ENCODE measurements around the gene PCDH15.
"Not testable (repeated sequence)": the region's sequence is repeated elsewhere in the genome, so short reads cannot be mapped to it uniquely, and the experiment has no call there.

Gene PCDH15

GRCh38 chr10:54559498-54559897, 241.5 kb downstream of the PCDH15 start:
- no peak for DNase-seq

- DNase-seq: no peak
Observed at GRCh38 chr10:54554028-54554427, 247.0 kb downstream of the PCDH15 start.

- DNase-seq: no peak
Observed at GRCh38 chr10:54550016-54550415, 251.0 kb downstream of the PCDH15 start.

GRCh38 chr10:54531296-54531695, 269.7 kb downstream of the PCDH15 start:
- no peak for DNase-seq

GRCh38 chr10:54530299-54530698, 270.7 kb downstream of the PCDH15 start:
- no peak for DNase-seq

GRCh38 chr10:54525816-54526215, 275.2 kb downstream of the PCDH15 start:
- DNase-seq: no peak

- DNase-seq: not testable (repeated sequence)
Observed at GRCh38 chr10:54515244-54515643, 285.8 kb downstream of the PCDH15 start.

GRCh38 chr10:54503863-54504262, 297.2 kb downstream of the PCDH15 start:
- no peak for DNase-seq

- no peak for DNase-seq
Observed at GRCh38 chr10:54501929-54502328, 299.1 kb downstream of the PCDH15 start.

- DNase-seq: peak in 1 of 58 donors; percentile 2
Observed at GRCh38 chr10:54496852-54497251, 304.2 kb downstream of the PCDH15 start.

- no peak for DNase-seq
Observed at GRCh38 chr10:54487743-54488142, 313.3 kb downstream of the PCDH15 start.

GRCh38 chr10:54485971-54486370, 315.1 kb downstream of the PCDH15 start:
- no peak for DNase-seq

GRCh38 chr10:54484186-54484585, 316.8 kb downstream of the PCDH15 start:
- DNase-seq: no peak

- no peak for DNase-seq
Observed at GRCh38 chr10:54478601-54479000, 322.4 kb downstream of the PCDH15 start.

GRCh38 chr10:54477738-54478137, 323.3 kb downstream of the PCDH15 start:
- DNase-seq: no peak

- DNase-seq: no peak
Observed at GRCh38 chr10:54470324-54470631, 330.8 kb downstream of the PCDH15 start.

- DNase-seq: no peak
Observed at GRCh38 chr10:54469587-54470323, 331.3 kb downstream of the PCDH15 start.

- no peak for DNase-seq
Observed at GRCh38 chr10:54454271-54454670, 346.8 kb downstream of the PCDH15 start.

- no peak for DNase-seq
Observed at GRCh38 chr10:54449056-54449455, 352.0 kb downstream of the PCDH15 start.

- DNase-seq: no peak
Observed at GRCh38 chr10:54444170-54444569, 356.9 kb downstream of the PCDH15 start.

- DNase-seq: no peak
Observed at GRCh38 chr10:54441275-54441674, 359.8 kb downstream of the PCDH15 start.

GRCh38 chr10:54434782-54435181, 366.2 kb downstream of the PCDH15 start:
- no peak for DNase-seq

GRCh38 chr10:54415483-54415882, 385.5 kb downstream of the PCDH15 start:
- DNase-seq: no peak

GRCh38 chr10:54402576-54402975, 398.5 kb downstream of the PCDH15 start:
- DNase-seq: peak in 4 of 58 donors; percentile 1 to 7 (median 2)

Data from anterior cingulate cortex (tissue), 58 donors.